CD4-positive, alpha-beta memory T cell (primary cell): ENCODE measurements around the gene NMRK1. TPM values are rescaled to one million over a fixed set of nuclear protein-coding genes. Genes with fewer than 3 reads are reported as not detected.
A peak's percentile ranks its signal among the peaks of the same experiment; 100 is the strongest.

Source experiments
- CTCF ChIA-PET: fragments of 350-600 bp; sonication (Branson Sonifier 250); formaldehyde crosslinking; loops from one replicate; lab custom pipeline; 2021; ENCODE audit warnings: inconsistent platforms; ENCODE audit not compliant: partially characterized antibody; lab: Charles Lee
- POLR2A ChIA-PET: fragments of 350-600 bp; sonication (Branson Sonifier 250); formaldehyde crosslinking; loops from one replicate; lab custom pipeline; 2021; ENCODE audit not compliant: partially characterized antibody; lab: Charles Lee
- DNase-seq, 5 donors: peaks; one replicate each; pipeline versions ENCODE4 v3.0.0 to v3.0.0-alpha.2; 2020 to 2022; ENCODE audit warnings: mixed read lengths in 1 of 5
- H3K27ac ChIP-seq: one replicate; pipeline ENCODE4 v1.7.0; 2013; ENCODE audit warnings: low read depth, low read length
- H3K27me3 ChIP-seq: 2 replicates; pipeline ENCODE4 v1.7.0; 2013; ENCODE audit warnings: mild to moderate bottlenecking, low read length, moderate library complexity; ENCODE audit not compliant: insufficient read depth
- H3K36me3 ChIP-seq: 2 replicates; pipeline ENCODE4 v1.7.0; 2013; ENCODE audit warnings: mild to moderate bottlenecking, low read length, moderate library complexity; ENCODE audit not compliant: insufficient read depth
- H3K4me1 ChIP-seq: 2 replicates; pipeline ENCODE4 v1.7.0; 2013; ENCODE audit warnings: mild to moderate bottlenecking, low read length, moderate library complexity; ENCODE audit not compliant: insufficient read depth
- H3K4me3 ChIP-seq, 2 donors: one replicate each; pipeline ENCODE4 v1.7.0; 2013; ENCODE audit warnings: low read length in 2 of 2, mild to moderate bottlenecking in 1 of 2
- H3K9me3 ChIP-seq, 2 donors: one replicate each; pipeline ENCODE4 v1.7.0; 2013; ENCODE audit warnings: low read length in 2 of 2, control low read depth in 1 of 2; ENCODE audit not compliant: control insufficient read depth in 1 of 2
- H3K27ac Mint-ChIP-seq, 7 donors: one replicate each; pipeline ENCODE4 v1.8.0; 2020 to 2021; ENCODE audit warnings: mixed read lengths in 7 of 7, mild to moderate bottlenecking in 6 of 7, inconsistent platforms in 3 of 7, moderate library complexity in 3 of 7
- H3K27me3 Mint-ChIP-seq, 2 donors: one replicate each; pipeline ENCODE4 v1.8.0; 2020 to 2021; ENCODE audit warnings: mixed read lengths in 2 of 2
- H3K36me3 Mint-ChIP-seq, 2 donors: one replicate each; pipeline ENCODE4 v1.8.0; 2020 to 2021; ENCODE audit warnings: mixed read lengths in 2 of 2, inconsistent platforms in 1 of 2, mild to moderate bottlenecking in 1 of 2
- H3K4me1 Mint-ChIP-seq, 4 donors: one replicate each; pipeline ENCODE4 v1.8.0; 2020 to 2021; ENCODE audit warnings: mixed read lengths in 4 of 4, mild to moderate bottlenecking in 1 of 4
- H3K4me3 Mint-ChIP-seq, 8 donors: one replicate each; pipeline ENCODE4 v1.8.0; 2020 to 2021; ENCODE audit warnings: mixed read lengths in 8 of 8, mild to moderate bottlenecking in 7 of 8, moderate library complexity in 6 of 8, inconsistent platforms in 3 of 8
- H3K9me3 Mint-ChIP-seq, 8 donors: one replicate each; pipeline ENCODE4 v1.8.0; 2020 to 2021; ENCODE audit warnings: mixed read lengths in 8 of 8, mild to moderate bottlenecking in 5 of 8, inconsistent platforms in 3 of 8, moderate library complexity in 1 of 8
- intact Hi-C: fragments of 100-400 bp; cut with micrococcal nuclease; formaldehyde crosslinking; loops from one replicate; pipeline ENCODE4 v1.15.1; 2023
- polyA plus RNA-seq, 2 donors: library from polyadenylated mRNA; unstranded; fragments of 300-500 nt; fragmentation: Illumina TruSeq; gene quantifications; one replicate each; pipeline ENCODE4 v1.2.3, GENCODE V29; 2021
- total RNA-seq, 2 experiments: library from RNA; stranded (reverse); gene quantifications; one replicate each; pipeline ENCODE4 v1.2.3, GENCODE V29; 2021

Gene NMRK1
- total and polyA plus RNA-seq, 4 experiments from 2014 or later, result 81.3 to 131 (median 112) TPM

DNA sequence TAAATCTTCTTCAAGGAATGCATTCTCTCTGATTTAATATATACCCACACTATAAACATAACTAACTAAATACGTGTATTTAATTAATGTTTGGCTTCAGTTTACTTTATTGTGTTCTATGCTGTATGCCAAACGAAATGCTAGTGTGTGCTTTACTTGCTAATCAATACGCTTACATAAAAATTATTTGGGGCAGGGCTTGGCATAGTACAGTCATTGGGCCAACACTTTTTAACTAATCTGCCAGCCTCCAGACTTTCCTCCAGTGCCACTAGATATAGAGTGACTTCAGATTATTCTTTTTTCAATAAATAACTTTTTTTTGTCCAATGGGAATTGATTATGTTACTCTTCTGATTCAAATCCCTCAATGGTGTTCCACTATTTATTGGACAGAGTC, 51.2 kb downstream of the NMRK1 start:
- H3K4me1 Mint-ChIP-seq, result no peaks in the 10 kb centered on the region
- H3K27ac Mint-ChIP-seq, result no peak overlapping the region
- CTCF ChIA-PET, result interaction anchor here (1.0 to 1.2 kb wide), 2 partner anchors 9 to 263 kb away, joined by 3 to 5 read pairs; partner anchors contain the start of gene CARNMT1
- no peaks in the 10 kb centered on the region for H3K9me3 Mint-ChIP-seq
- no peak overlapping the region for H3K4me3 Mint-ChIP-seq
- intact Hi-C loops, result no loop called here
- DNase-seq, result no peak
- H3K4me1 ChIP-seq, result no peaks in the 10 kb centered on the region
- H3K4me3 ChIP-seq, result no peak overlapping the region
- no peaks in the 10 kb centered on the region for H3K9me3 ChIP-seq
- peaks cover 4 to 6% of the 10 kb centered on the region in 2 donors for H3K27me3 Mint-ChIP-seq
- H3K27ac ChIP-seq, result no peak overlapping the region
- no peaks in the 10 kb centered on the region for H3K36me3 ChIP-seq
- no peaks in the 10 kb centered on the region for H3K27me3 ChIP-seq
- no peaks in the 10 kb centered on the region for H3K36me3 Mint-ChIP-seq
- POLR2A ChIA-PET, result no interaction called here

DNA sequence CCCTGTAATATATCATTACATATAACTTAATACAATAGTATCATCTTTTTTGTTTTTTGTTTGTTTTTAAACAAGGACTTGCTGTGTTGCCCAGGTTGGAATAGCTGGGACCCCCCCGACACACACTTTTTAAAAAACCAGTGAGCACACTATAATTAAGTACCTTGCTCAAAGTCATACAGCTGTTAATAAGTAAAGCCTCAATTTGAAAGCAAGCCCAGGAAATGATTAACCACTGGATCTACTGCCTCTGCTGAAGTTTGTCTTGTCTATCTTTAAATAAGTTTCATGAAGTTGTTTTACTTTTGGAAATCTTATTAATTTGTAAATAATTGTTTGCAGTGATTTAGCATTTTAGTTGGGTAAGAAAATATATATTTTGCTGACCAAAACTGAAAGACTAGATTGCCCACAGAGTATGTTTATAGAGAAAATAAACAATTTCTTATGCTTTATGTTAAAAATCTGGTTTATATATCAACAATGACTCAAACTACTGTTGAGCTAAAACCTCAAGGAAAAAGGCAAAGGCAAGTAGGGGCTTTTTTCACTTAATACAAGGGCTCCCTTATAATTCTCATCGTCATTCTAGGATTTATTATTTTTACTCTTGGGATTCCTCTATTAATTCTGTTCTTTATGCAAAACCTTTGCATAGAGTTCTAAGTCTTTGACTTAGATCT, 54.0 kb downstream of the NMRK1 start:
- ChIA-PET POLR2A (no interaction called here), CTCF (interaction anchor here (0.8 to 1.4 kb wide), 4 partner anchors 8 to 256 kb away, joined by 3 to 4 read pairs (median 3); no protein-coding TSS in a partner anchor)
- peaks cover 4 to 6% of the 10 kb centered on the region in 2 donors for H3K27me3 Mint-ChIP-seq
- Histone ChIP-seq H3K4me1 (peaks cover 2% of the 10 kb centered on the region), H3K27ac (no peak overlapping the region), H3K36me3 (no peaks in the 10 kb centered on the region), H3K4me3 (no peak overlapping the region), H3K27me3 (no peaks in the 10 kb centered on the region), H3K9me3 (no peaks in the 10 kb centered on the region)
- H3K4me3 Mint-ChIP-seq, result no peak overlapping the region
- DNase-seq, result no peak
- intact Hi-C loops, result no loop called here
- peaks cover 0 to 1% (median 0%) of the 10 kb centered on the region in 4 donors for H3K4me1 Mint-ChIP-seq
- no peaks in the 10 kb centered on the region for H3K36me3 Mint-ChIP-seq
- H3K9me3 Mint-ChIP-seq, result no peaks in the 10 kb centered on the region
- H3K27ac Mint-ChIP-seq, result no peak overlapping the region

DNA sequence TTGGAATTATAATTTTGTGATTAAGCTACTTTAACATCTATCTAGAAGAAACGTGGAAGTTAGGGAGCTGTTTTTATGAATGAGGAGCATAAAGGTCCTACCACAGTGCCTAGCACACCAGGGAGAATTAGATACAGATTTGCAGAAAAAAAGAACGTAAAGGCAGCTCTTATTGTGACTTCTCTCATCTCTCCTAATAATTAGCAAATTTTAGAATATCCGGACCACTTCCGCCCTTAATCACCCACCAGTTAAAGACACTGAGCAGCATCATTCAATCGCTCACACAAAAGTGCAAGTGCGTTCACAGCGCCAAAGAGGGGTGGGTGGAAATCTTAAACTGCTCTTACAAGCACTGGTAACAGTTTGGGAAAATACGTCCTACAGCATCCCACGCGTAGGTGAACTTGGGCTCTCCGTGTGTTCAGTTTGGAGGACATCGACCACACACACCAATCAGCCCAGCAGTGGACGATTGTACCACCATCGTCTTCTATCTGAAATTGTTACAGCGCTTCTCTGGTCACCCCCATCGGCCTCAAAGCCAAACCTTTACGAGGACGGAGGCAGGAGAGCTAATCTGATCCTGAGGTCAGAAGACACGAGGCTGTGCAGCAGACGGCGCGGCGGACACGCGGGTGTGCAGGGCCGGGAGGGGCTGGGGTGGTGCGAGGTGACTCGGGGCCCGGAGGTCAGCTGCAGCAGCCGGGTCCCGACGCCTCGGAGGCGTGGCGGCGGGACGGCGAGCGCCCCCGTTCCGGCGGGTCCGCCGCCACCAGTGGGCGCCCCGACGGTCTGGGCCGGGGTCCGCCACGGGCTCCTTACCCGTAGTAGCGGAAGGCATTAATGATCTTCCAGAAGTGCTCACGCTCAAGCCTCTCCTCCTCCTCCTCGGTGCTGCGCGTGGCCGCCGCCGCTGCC, 60.5 kb downstream of the NMRK1 start:
- H3K4me3 ChIP-seq, result peak overlapping the region; percentile 72 to 74
- ChIA-PET CTCF (interaction anchor here (0.8 to 4.7 kb wide), 24 partner anchors 10 to 1375 kb away, joined by 3 to 49 read pairs (median 4); partner anchors contain the start of genes C9orf40, NMRK1, OSTF1 and RFK), POLR2A (interaction anchor here (0.7 to 5.1 kb wide), 22 partner anchors 8 to 155 kb away, joined by 3 to 126 read pairs (median 5); partner anchors contain the start of genes C9orf40, NMRK1 and OSTF1)
- peak in 4 of 5 donors; percentile 17 to 63 (median 41) for DNase-seq
- no peaks in the 10 kb centered on the region for H3K27me3 ChIP-seq
- H3K27ac ChIP-seq, result peak overlapping the region; percentile 77
- H3K9me3 ChIP-seq, result no peaks in the 10 kb centered on the region
- H3K36me3 ChIP-seq, result no peaks in the 10 kb centered on the region
- peaks cover 48% of the 10 kb centered on the region for H3K4me1 ChIP-seq
- peaks cover 0 to 8% of the 10 kb centered on the region in 2 donors for H3K36me3 Mint-ChIP-seq
- intact Hi-C loops, result loop anchor here (1.0 to 10.0 kb wide), 6 partner anchors 7 to 1873 kb away; partner anchors contain the start of genes ANXA1, C9orf40, NMRK1 and OSTF1
- H3K27me3 Mint-ChIP-seq, result peaks cover 0 to 2% of the 10 kb centered on the region in 2 donors
- H3K9me3 Mint-ChIP-seq, result peaks cover 0 to 4% (median 0%) of the 10 kb centered on the region in 8 donors
- H3K27ac Mint-ChIP-seq, result peak overlapping the region; percentile 89 to 99 (median 96)
- H3K4me1 Mint-ChIP-seq, result peaks cover 33 to 54% (median 43%) of the 10 kb centered on the region in 4 donors
- peak overlapping the region; percentile 94 to 98 (median 96) for H3K4me3 Mint-ChIP-seq

DNA sequence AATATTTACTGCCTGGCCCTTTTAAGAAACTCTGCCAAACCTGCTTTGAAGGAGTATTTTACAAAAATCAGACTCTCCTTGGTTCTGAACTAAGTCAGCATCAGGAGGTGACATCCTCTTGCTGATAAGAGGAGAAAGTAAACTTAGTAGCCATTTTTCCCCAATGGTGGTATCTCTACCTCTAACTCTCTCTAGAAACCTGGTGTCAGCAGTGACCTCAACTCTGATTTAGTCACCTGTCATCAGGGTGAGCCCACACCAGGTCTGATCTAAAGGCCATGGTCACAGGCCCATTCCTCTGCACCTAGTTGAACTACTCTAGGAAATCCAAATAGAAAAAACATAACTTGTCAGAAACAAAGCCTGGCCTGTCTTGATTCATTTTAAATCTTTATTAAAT, 64.1 kb downstream of the NMRK1 start:
- ChIA-PET CTCF (interaction anchor here (1.0 to 1.4 kb wide), 2 partner anchors 245 to 247 kb away, joined by 3 read pairs; no protein-coding TSS in a partner anchor), POLR2A (interaction anchor here (5.1 kb wide), 2 partner anchors 64 to 72 kb away, joined by 54 to 126 read pairs; partner anchors contain the start of genes C9orf40, NMRK1 and OSTF1)

DNA sequence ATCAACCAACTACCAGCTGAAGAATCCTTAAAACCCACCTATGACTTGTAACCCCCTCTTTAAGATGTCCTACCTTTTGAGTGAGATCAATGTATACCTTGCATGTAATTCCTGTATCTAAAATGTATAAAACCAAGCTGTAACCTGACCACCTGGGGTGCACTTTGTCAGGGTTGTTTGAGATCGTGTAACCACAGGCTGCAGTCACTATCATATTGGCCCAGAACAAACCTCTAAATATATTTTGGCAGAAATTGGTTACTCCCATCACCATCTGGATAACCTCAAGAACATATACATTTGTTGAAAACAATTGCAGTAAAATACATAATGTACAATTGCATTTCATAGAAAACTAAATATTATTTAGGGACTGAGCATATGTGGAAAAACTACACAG, 68.3 kb downstream of the NMRK1 start:
- peak overlapping the region in 5 of 8 donors; percentile 10 to 66 (median 59) for H3K4me3 Mint-ChIP-seq
- no peak overlapping the region for H3K4me3 ChIP-seq
- peak overlapping the region in 6 of 7 donors; percentile 3 to 86 (median 62) for H3K27ac Mint-ChIP-seq
- H3K9me3 ChIP-seq, result no peaks in the 10 kb centered on the region
- DNase-seq, result no peak
- POLR2A ChIA-PET, result interaction anchor here (1.3 to 2.2 kb wide), 2 partner anchors 8 to 67 kb away, joined by 6 to 9 read pairs; partner anchors contain the start of genes C9orf40 and CARNMT1
- peaks cover 6 to 14% of the 10 kb centered on the region in 2 donors for H3K36me3 Mint-ChIP-seq
- H3K9me3 Mint-ChIP-seq, result no peaks in the 10 kb centered on the region
- peaks cover 4% of the 10 kb centered on the region for H3K36me3 ChIP-seq
- H3K27ac ChIP-seq, result no peak overlapping the region
- H3K27me3 ChIP-seq, result no peaks in the 10 kb centered on the region
- intact Hi-C loops, result loop anchor here (1.0 to 10.0 kb wide), 4 partner anchors 9 to 1865 kb away; partner anchors contain the start of genes ANXA1, CARNMT1 and RFK
- peaks cover 33% of the 10 kb centered on the region for H3K4me1 ChIP-seq
- H3K27me3 Mint-ChIP-seq, result no peaks in the 10 kb centered on the region
- CTCF ChIA-PET, result interaction anchor here (0.6 to 2.7 kb wide), 4 partner anchors 9 to 175 kb away, joined by 3 to 8 read pairs (median 3); partner anchors contain the start of genes C9orf40 and CARNMT1
- H3K4me1 Mint-ChIP-seq, result peaks cover 32 to 58% (median 47%) of the 10 kb centered on the region in 4 donors

More for the DNA sequence above, 64.1 kb downstream of the NMRK1 start:
- intact Hi-C loops, result loop anchor here (5.0 to 10.0 kb wide), 3 partner anchors 123 to 1869 kb away; partner anchors contain the start of genes ANXA1 and RFK
- Histone ChIP-seq H3K4me3 (no peak overlapping the region), H3K27me3 (no peaks in the 10 kb centered on the region), H3K4me1 (peaks cover 62% of the 10 kb centered on the region), H3K36me3 (peaks cover 4% of the 10 kb centered on the region), H3K27ac (peak overlapping the region; percentile 35), H3K9me3 (no peaks in the 10 kb centered on the region)
- Mint-ChIP-seq H3K9me3 (peaks cover 0 to 4% (median 0%) of the 10 kb centered on the region in 8 donors), H3K4me3 (peak overlapping the region in 5 of 8 donors; percentile 26 to 79 (median 51)), H3K4me1 (peaks cover 48 to 79% (median 61%) of the 10 kb centered on the region in 4 donors), H3K27ac (peak overlapping the region in 5 of 7 donors; percentile 15 to 87 (median 76)), H3K36me3 (peaks cover 6 to 8% of the 10 kb centered on the region in 2 donors), H3K27me3 (peaks cover 0 to 2% of the 10 kb centered on the region in 2 donors)
- no peak for DNase-seq

DNA sequence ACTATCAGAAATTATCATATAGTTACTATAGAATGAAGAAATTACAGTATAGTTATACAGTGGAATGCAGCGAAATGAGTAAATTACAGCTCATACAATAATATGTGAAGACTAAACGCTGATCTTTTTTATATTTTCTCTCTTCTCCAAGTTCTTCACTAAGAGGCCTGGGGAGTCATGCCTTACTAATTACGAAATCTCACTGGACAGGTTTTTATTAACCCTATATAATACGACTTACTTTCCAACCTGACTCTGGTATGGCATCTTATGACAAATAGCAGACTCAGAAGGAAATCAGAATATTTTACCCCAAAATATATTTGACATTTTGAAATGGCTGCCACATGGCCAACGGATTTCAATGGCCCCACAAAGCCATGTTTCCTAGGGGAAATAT, 68.9 kb downstream of the NMRK1 start:
- no peak overlapping the region for H3K4me3 ChIP-seq
- Mint-ChIP-seq H3K4me1 (peaks cover 29 to 55% (median 45%) of the 10 kb centered on the region in 4 donors), H3K36me3 (peaks cover 10 to 15% of the 10 kb centered on the region in 2 donors), H3K27me3 (no peaks in the 10 kb centered on the region), H3K4me3 (no peak overlapping the region), H3K9me3 (no peaks in the 10 kb centered on the region), H3K27ac (peak overlapping the region in 2 of 7 donors; percentile 3 to 63)
- peaks cover 29% of the 10 kb centered on the region for H3K4me1 ChIP-seq
- POLR2A ChIA-PET, result interaction anchor here (1.3 to 2.2 kb wide), 2 partner anchors 9 to 66 kb away, joined by 6 to 9 read pairs; partner anchors contain the start of genes C9orf40 and CARNMT1
- no peaks in the 10 kb centered on the region for H3K27me3 ChIP-seq
- intact Hi-C loops, result no loop called here
- peaks cover 4% of the 10 kb centered on the region for H3K36me3 ChIP-seq
- no peaks in the 10 kb centered on the region for H3K9me3 ChIP-seq
- DNase-seq, result no peak
- H3K27ac ChIP-seq, result no peak overlapping the region
- CTCF ChIA-PET, result interaction anchor here (0.6 kb wide), 1 partner anchor 128 kb away, joined by 3 read pairs; no protein-coding TSS in a partner anchor
